Measurements from ENCODE around the gene GRM1.

GRCh38 chr6:146123616-146124015, 94.8 kb downstream of the GRM1 start:
- TF ChIP-seq POLR2AphosphoS5 (IDR thresholded peaks at IDR 0.05; ENCODE audit: low read depth) (no peak), CTCF (IDR thresholded peaks at IDR 0.05; ENCODE audit: insufficient read depth, low read length) (no peak), REST (IDR thresholded peaks at IDR 0.05; ENCODE audit: insufficient replicate concordance, low read depth) (no peak), GABPA (IDR thresholded peaks at IDR 0.05; ENCODE audit: low read depth) (no peak), SPI1 (IDR thresholded peaks at IDR 0.05; ENCODE audit: borderline replicate concordance, low read depth) (no peak)

Measured in HL-60 (cell line).